DOHH2 (cell line): ENCODE measurements around the gene LMO7.
"Not testable (repeated sequence)": the region's sequence is repeated elsewhere in the genome, so short reads cannot be mapped to it uniquely, and the experiment has no call there.

Experiments
- H3F3A ChIP-seq: fragments of 200-600 bp; sonication (generic), shearing (Covaris generic); 2 replicates; pipeline ENCODE4 v1.6.0; 2016; ENCODE audit warnings: antibody characterized with exemption, mild to moderate bottlenecking; ENCODE audit not compliant: control insufficient read depth, insufficient read depth
- H3K27ac ChIP-seq: fragments of 200-600 bp; sonication (generic); 2 replicates; pipeline ENCODE4 v1.5.1; 2014; ENCODE audit warnings: low read depth, mild to moderate bottlenecking, low read length, moderate library complexity
- H3K27me3 ChIP-seq: fragments of 200-600 bp; sonication (generic); 2 replicates; pipeline ENCODE4 v1.6.1; 2014; ENCODE audit warnings: mild to moderate bottlenecking, low read length, mixed read lengths; ENCODE audit not compliant: control insufficient read depth
- H3K36me3 ChIP-seq: fragments of 200-600 bp; sonication (generic); 2 replicates; pipeline ENCODE4 v1.6.1; 2014; ENCODE audit warnings: mild to moderate bottlenecking, low read length, moderate library complexity, mixed read lengths; ENCODE audit not compliant: control insufficient read depth
- H3K4me1 ChIP-seq: fragments of 200-600 bp; sonication (generic); 2 replicates; pipeline ENCODE4 v1.6.1; 2014; ENCODE audit warnings: mild to moderate bottlenecking, low read length, mixed read lengths; ENCODE audit not compliant: control insufficient read depth
- H3K4me2 ChIP-seq: fragments of 200-600 bp; sonication (generic); 2 replicates; pipeline ENCODE4 v1.6.0; 2014; ENCODE audit warnings: mild to moderate bottlenecking, low read length, moderate library complexity
- H3K4me3 ChIP-seq: fragments of 200-600 bp; sonication (generic); 2 replicates; pipeline ENCODE4 v1.5.1; 2014; ENCODE audit warnings: mild to moderate bottlenecking, low read length, mixed read lengths
- H3K79me2 ChIP-seq: fragments of 200-600 bp; sonication (generic); 2 replicates; pipeline ENCODE4 v1.6.1; 2014; ENCODE audit warnings: mild to moderate bottlenecking, low read length, mixed read lengths; ENCODE audit not compliant: control insufficient read depth
- H3K9me2 ChIP-seq: fragments of 200-600 bp; sonication (generic); replicated peaks from 2 replicates; pipeline ENCODE4 v1.6.1; 2014; ENCODE audit warnings: mild to moderate bottlenecking, low read length, mixed read lengths; ENCODE audit not compliant: control insufficient read depth
- H3K9me3 ChIP-seq: fragments of 200-600 bp; sonication (generic); 2 replicates; pipeline ENCODE4 v1.6.1; 2014; ENCODE audit warnings: antibody characterized with exemption, low read length, mixed read lengths; ENCODE audit not compliant: control insufficient read depth, insufficient read depth
- H4K20me1 ChIP-seq: fragments of 200-600 bp; sonication (generic); 2 replicates; pipeline ENCODE4 v1.6.0; 2014; ENCODE audit warnings: low read depth, mild to moderate bottlenecking, antibody characterized with exemption, low read length, moderate library complexity; ENCODE audit not compliant: control insufficient read depth, insufficient read depth
- EZH2phosphoT487 ChIP-seq: fragments of 200-600 bp; sonication (generic); IDR thresholded peaks from 2 replicates; pipeline ENCODE4 v1.6.1; 2017; ENCODE audit warnings: borderline replicate concordance, mild to moderate bottlenecking, antibody characterized with exemption, low read length, moderate library complexity, mixed read lengths
- TF ChIP-seq, protein P1 (sequence below): fragments of 200-600 bp; sonication (generic); IDR thresholded peaks from one replicate; pipeline ENCODE4 v1.5.1; 2014; ENCODE audit warnings: antibody characterized with exemption, mild to moderate bottlenecking, low read depth, low read length; ENCODE audit not compliant: poor library complexity, severe bottlenecking

Gene LMO7

DNA sequence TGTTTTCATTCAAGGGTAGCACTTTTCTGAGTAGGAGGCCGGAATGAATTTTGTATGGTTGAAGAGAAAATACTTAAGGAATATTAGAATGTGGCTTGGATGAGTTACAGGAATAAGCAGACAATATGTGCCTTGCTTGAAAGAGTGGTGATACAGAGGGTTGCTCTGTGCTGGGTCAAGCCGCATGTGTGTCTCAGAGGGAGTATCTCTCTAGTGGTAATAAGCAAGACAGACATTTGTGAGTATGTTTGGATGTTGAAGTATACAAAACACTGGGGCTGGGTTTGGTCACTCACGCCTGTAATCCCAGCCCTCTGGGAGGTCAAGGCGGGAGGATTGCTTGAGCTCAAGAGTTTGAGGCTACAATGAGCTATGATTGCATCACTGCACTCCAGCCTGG is 103.9 kb downstream of the LMO7 start:
- no peaks in the 10 kb centered on the region for H3K9me2 ChIP-seq
- H3K4me1 ChIP-seq, result no peaks in the 10 kb centered on the region
- no peaks in the 10 kb centered on the region for H3K27me3 ChIP-seq
- H3K36me3 ChIP-seq, result no peaks in the 10 kb centered on the region
- H3K9me3 ChIP-seq, result no peaks in the 10 kb centered on the region
- no peak overlapping the region for H3K4me2 ChIP-seq
- no peaks in the 10 kb centered on the region for H3F3A ChIP-seq
- no peak overlapping the region for H3K27ac ChIP-seq
- no peak overlapping the region for H3K4me3 ChIP-seq
- TF ChIP-seq, protein P1, sequence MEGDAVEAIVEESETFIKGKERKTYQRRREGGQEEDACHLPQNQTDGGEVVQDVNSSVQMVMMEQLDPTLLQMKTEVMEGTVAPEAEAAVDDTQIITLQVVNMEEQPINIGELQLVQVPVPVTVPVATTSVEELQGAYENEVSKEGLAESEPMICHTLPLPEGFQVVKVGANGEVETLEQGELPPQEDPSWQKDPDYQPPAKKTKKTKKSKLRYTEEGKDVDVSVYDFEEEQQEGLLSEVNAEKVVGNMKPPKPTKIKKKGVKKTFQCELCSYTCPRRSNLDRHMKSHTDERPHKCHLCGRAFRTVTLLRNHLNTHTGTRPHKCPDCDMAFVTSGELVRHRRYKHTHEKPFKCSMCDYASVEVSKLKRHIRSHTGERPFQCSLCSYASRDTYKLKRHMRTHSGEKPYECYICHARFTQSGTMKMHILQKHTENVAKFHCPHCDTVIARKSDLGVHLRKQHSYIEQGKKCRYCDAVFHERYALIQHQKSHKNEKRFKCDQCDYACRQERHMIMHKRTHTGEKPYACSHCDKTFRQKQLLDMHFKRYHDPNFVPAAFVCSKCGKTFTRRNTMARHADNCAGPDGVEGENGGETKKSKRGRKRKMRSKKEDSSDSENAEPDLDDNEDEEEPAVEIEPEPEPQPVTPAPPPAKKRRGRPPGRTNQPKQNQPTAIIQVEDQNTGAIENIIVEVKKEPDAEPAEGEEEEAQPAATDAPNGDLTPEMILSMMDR, result no peak
- TF ChIP-seq EZH2phosphoT487, result no peak
- no peaks in the 10 kb centered on the region for H4K20me1 ChIP-seq
- H3K79me2 ChIP-seq, result no peaks in the 10 kb centered on the region

DNA sequence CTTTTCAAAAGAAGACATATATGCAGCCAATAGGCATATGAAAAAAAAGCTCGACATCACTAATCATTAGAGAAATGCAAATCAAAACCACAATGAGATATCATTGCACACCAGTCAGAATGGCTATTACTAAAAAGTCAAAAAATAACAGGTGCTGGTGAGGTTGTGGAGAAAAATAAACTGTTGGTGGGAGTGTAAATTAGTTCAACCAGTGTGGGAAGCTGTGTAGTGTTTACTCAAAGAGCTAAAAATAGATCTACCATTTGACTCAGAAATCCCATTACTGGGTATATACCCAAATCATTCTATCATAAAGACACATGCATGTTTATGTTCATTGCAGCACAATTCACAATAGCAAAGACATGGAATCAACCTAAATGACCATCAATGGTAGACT is 106.9 kb downstream of the LMO7 start:
- H3K36me3 ChIP-seq, result not testable (repeated sequence)

GRCh38 chr13:75744127-75744526 is 108.0 kb downstream of the LMO7 start:
- Histone ChIP-seq H3K79me2 (no peaks in the 10 kb centered on the region), H3K4me1 (no peaks in the 10 kb centered on the region), H3K27me3 (no peaks in the 10 kb centered on the region), H3K4me3 (no peak overlapping the region), H3K36me3 (no peaks in the 10 kb centered on the region), H3K4me2 (no peak overlapping the region), H4K20me1 (no peaks in the 10 kb centered on the region), H3K9me3 (no peaks in the 10 kb centered on the region), H3K9me2 (no peaks in the 10 kb centered on the region), H3K27ac (no peak overlapping the region), H3F3A (no peaks in the 10 kb centered on the region)
- TF ChIP-seq, protein P1, result no peak
- no peak for TF ChIP-seq EZH2phosphoT487

More for the DNA sequence above, 106.9 kb downstream of the LMO7 start:
- H3K9me3 ChIP-seq, H3K79me2 ChIP-seq, H3K4me1 ChIP-seq, H3K4me2 ChIP-seq, H3F3A ChIP-seq, H3K9me2 ChIP-seq, H3K27ac ChIP-seq, H4K20me1 ChIP-seq, H3K4me3 ChIP-seq, H3K27me3 ChIP-seq: not testable (repeated sequence)

- Histone ChIP-seq H4K20me1 (no peaks in the 10 kb centered on the region), H3K79me2 (no peaks in the 10 kb centered on the region)
Measured at GRCh38 chr13:75745387-75745786, 109.3 kb downstream of the LMO7 start.

More at GRCh38 chr13:75745387-75745786, 109.3 kb downstream of the LMO7 start:
- H3K4me2 ChIP-seq, result no peak overlapping the region
- H3K9me3 ChIP-seq, result no peaks in the 10 kb centered on the region
- H3K9me2 ChIP-seq, result no peaks in the 10 kb centered on the region
- no peaks in the 10 kb centered on the region for H3K4me1 ChIP-seq
- H3K27me3 ChIP-seq, result no peaks in the 10 kb centered on the region
- H3F3A ChIP-seq, result no peaks in the 10 kb centered on the region
- no peak overlapping the region for H3K27ac ChIP-seq
- TF ChIP-seq, protein P1, result no peak
- no peak for TF ChIP-seq EZH2phosphoT487
- no peaks in the 10 kb centered on the region for H3K36me3 ChIP-seq
- H3K4me3 ChIP-seq, result no peak overlapping the region
